PC-9 (cell line): ENCODE data around the gene ACVR2B.

Source experiments
- CTCF ChIP-seq: fragments of 200-600 bp; sonication (generic); conservative IDR thresholded peaks from 2 replicates; pipeline ENCODE4 v1.6.1; 2017; ENCODE audit warnings: mixed run types, antibody characterized with exemption, mild to moderate bottlenecking, moderate library complexity
- EZH2 ChIP-seq: fragments of 200-600 bp; sonication (generic); IDR thresholded peaks from 2 replicates; pipeline ENCODE4 v1.8.0; 2017; ENCODE audit warnings: antibody characterized with exemption, low read depth

GRCh38 chr3:38479431-38480092 is 25.9 kb downstream of the ACVR2B start:
- TF ChIP-seq CTCF = peak; percentile 79
- no peak for TF ChIP-seq EZH2
